ENCODE measurements around the gene TRAF7.

GRCh38 chr16:2226245-2226793 lies 70.7 kb downstream of the TRAF7 start:
- TF ChIP-seq POLR2A (IDR thresholded peaks at IDR 0.05; ENCODE audit: control extremely low read depth in 1 of 2, low read depth in 2 of 2, low read length in 2 of 2) (no peak), CREB1 (IDR thresholded peaks at IDR 0.05) (no peak), EZH2 (IDR thresholded peaks at IDR 0.05; ENCODE audit: low read depth, low read length, severe bottlenecking) (no peak), SIN3A (conservative IDR thresholded peaks at IDR 0.05 in 1 of 2, IDR thresholded peaks at IDR 0.05 in 1 of 2; ENCODE audit: low read depth in 1 of 2, low read length in 2 of 2) (no peak), ATF2 (IDR thresholded peaks at IDR 0.05; ENCODE audit: low read length) (no peak), CBX8 (IDR thresholded peaks at IDR 0.05; ENCODE audit: borderline replicate concordance, low read depth, low read length) (no peak), GABPA (IDR thresholded peaks at IDR 0.05; ENCODE audit: borderline replicate concordance, insufficient read depth, low read length) (no peak), SP1 (IDR thresholded peaks at IDR 0.05; ENCODE audit: low read depth, low read length) (no peak), CTCF (IDR thresholded peaks at IDR 0.05; ENCODE audit: control extremely low read depth in 1 of 3, insufficient read depth in 1 of 3, low read depth in 1 of 3, low read length in 3 of 3) (no peak), EP300 (IDR thresholded peaks at IDR 0.05; ENCODE audit: borderline replicate concordance in 1 of 2, low read depth in 2 of 2, low read length in 2 of 2) (no peak), RBBP5 (IDR thresholded peaks at IDR 0.05; ENCODE audit: borderline replicate concordance, low read depth, low read length) (no peak)
